HEK293 (cell line): ENCODE measurements around the gene MAU2.
A peak's percentile ranks its signal among the peaks of the same experiment; 100 is the strongest.

Experiments
- BCL11A ChIP-seq: fragments of 450-650 bp; formaldehyde crosslinking; IDR thresholded peaks from 2 replicates; pipeline ENCODE4 v1.5.1; 2016; ENCODE audit warnings: low read depth, missing biosample characterization, missing genetic modification characterization
- EGR2 ChIP-seq: fragments of 450-650 bp; formaldehyde crosslinking; IDR thresholded peaks from 2 replicates; pipeline ENCODE4 v1.5.1; 2016; ENCODE audit warnings: low read depth, missing biosample characterization, missing genetic modification characterization
- HOXD13 ChIP-seq: sonication (generic); formaldehyde crosslinking; IDR thresholded peaks from 2 replicates; pipeline ENCODE4 v1.8.0; 2022; ENCODE audit warnings: missing genetic modification reagents, borderline replicate concordance
- KLF8 ChIP-seq: fragments of 450-650 bp; formaldehyde crosslinking; IDR thresholded peaks from 2 replicates; pipeline ENCODE4 v1.5.1; 2016; ENCODE audit warnings: missing biosample characterization, missing genetic modification characterization
- PRDM6 ChIP-seq: fragments of 450-650 bp; formaldehyde crosslinking; IDR thresholded peaks from 2 replicates; pipeline ENCODE4 v1.5.1; 2017; ENCODE audit warnings: missing biosample characterization, missing genetic modification characterization
- SP2 ChIP-seq: fragments of 450-650 bp; formaldehyde crosslinking; IDR thresholded peaks from 2 replicates; pipeline ENCODE4 v1.5.1; 2016; ENCODE audit warnings: missing biosample characterization, missing genetic modification characterization
- SP7 ChIP-seq: fragments of 450-650 bp; formaldehyde crosslinking; IDR thresholded peaks from 2 replicates; pipeline ENCODE4 v1.5.1; 2016; ENCODE audit warnings: missing biosample characterization, missing genetic modification characterization
- WT1 ChIP-seq: fragments of 450-650 bp; formaldehyde crosslinking; IDR thresholded peaks from 2 replicates; pipeline ENCODE4 v1.5.1; 2016; ENCODE audit warnings: missing biosample characterization, missing genetic modification characterization
- YY2 ChIP-seq: fragments of 450-650 bp; formaldehyde crosslinking; IDR thresholded peaks from 2 replicates; pipeline ENCODE4 v1.5.1; 2016; ENCODE audit warnings: missing biosample characterization, missing genetic modification characterization
- ZBTB21 ChIP-seq: fragments of 450-650 bp; formaldehyde crosslinking; IDR thresholded peaks from 2 replicates; pipeline ENCODE4 v1.5.1; 2017; ENCODE audit warnings: missing biosample characterization, missing genetic modification characterization
- ZIC2 ChIP-seq: fragments of 450-650 bp; formaldehyde crosslinking; IDR thresholded peaks from 2 replicates; pipeline ENCODE4 v1.5.1; 2016; ENCODE audit warnings: missing biosample characterization, missing genetic modification characterization
- ZNF132 ChIP-seq: fragments of 450-650 bp; formaldehyde crosslinking; IDR thresholded peaks from 2 replicates; pipeline ENCODE4 v1.5.1; 2017; ENCODE audit warnings: missing biosample characterization, missing genetic modification characterization, borderline replicate concordance
- ZNF221 ChIP-seq: fragments of 450-650 bp; formaldehyde crosslinking; IDR thresholded peaks from 2 replicates; pipeline ENCODE4 v1.5.1; 2017; ENCODE audit warnings: missing biosample characterization, missing genetic modification characterization, borderline replicate concordance
- ZNF302 ChIP-seq: fragments of 450-650 bp; formaldehyde crosslinking; IDR thresholded peaks from 2 replicates; pipeline ENCODE4 v1.5.1; 2016; ENCODE audit warnings: missing biosample characterization, missing genetic modification characterization, low read depth
- ZNF341 ChIP-seq: fragments of 450-650 bp; formaldehyde crosslinking; IDR thresholded peaks from 2 replicates; pipeline ENCODE4; 2016; ENCODE audit warnings: low read depth, missing biosample characterization, missing genetic modification characterization
- ZNF433 ChIP-seq: fragments of 450-650 bp; formaldehyde crosslinking; IDR thresholded peaks from 2 replicates; pipeline ENCODE4 v1.5.1; 2016; ENCODE audit warnings: missing biosample characterization, missing genetic modification characterization, low read depth
- ZNF510 ChIP-seq: fragments of 450-650 bp; formaldehyde crosslinking; IDR thresholded peaks from 2 replicates; pipeline ENCODE4 v1.5.1; 2018; ENCODE audit warnings: mild to moderate bottlenecking, missing genetic modification characterization, missing biosample characterization; ENCODE audit not compliant: insufficient replicate concordance
- ZNF600 ChIP-seq: fragments of 450-650 bp; formaldehyde crosslinking; IDR thresholded peaks from 2 replicates; pipeline ENCODE4 v1.5.1; 2016; ENCODE audit warnings: missing biosample characterization, missing genetic modification characterization
- ZNF610 ChIP-seq: fragments of 450-650 bp; formaldehyde crosslinking; IDR thresholded peaks from 2 replicates; pipeline ENCODE4 v1.5.1; 2016; ENCODE audit warnings: missing biosample characterization, missing genetic modification characterization, borderline replicate concordance
- ZNF629 ChIP-seq: fragments of 450-650 bp; formaldehyde crosslinking; IDR thresholded peaks from 2 replicates; pipeline ENCODE4 v1.5.1; 2017; ENCODE audit warnings: missing biosample characterization, missing genetic modification characterization
- ZNF707 ChIP-seq: fragments of 450-650 bp; formaldehyde crosslinking; IDR thresholded peaks from 2 replicates; pipeline ENCODE4 v1.5.1; 2016; ENCODE audit warnings: missing biosample characterization, missing genetic modification characterization
- ZNF830 ChIP-seq: fragments of 450-650 bp; IDR thresholded peaks from 2 replicates; pipeline ENCODE4 v1.5.0; 2018; ENCODE audit warnings: missing biosample characterization, missing genetic modification characterization, low read depth, mild to moderate bottlenecking, moderate library complexity
- TF ChIP-seq, protein P1 (sequence below): fragments of 450-650 bp; formaldehyde crosslinking; IDR thresholded peaks from 2 replicates; pipeline ENCODE4 v1.5.1; 2016; ENCODE audit warnings: missing biosample characterization, missing genetic modification characterization
- TF ChIP-seq, protein P2 (sequence below): fragments of 450-650 bp; formaldehyde crosslinking; IDR thresholded peaks from 2 replicates; pipeline ENCODE4 v1.5.1; 2016; ENCODE audit warnings: missing biosample characterization, missing genetic modification characterization, borderline replicate concordance
- TF ChIP-seq, protein P3 (sequence below): fragments of 450-650 bp; formaldehyde crosslinking; IDR thresholded peaks from 2 replicates; pipeline ENCODE4 v1.5.1; 2016; ENCODE audit warnings: missing biosample characterization, missing genetic modification characterization
- TF ChIP-seq, protein P4 (sequence below): fragments of 450-650 bp; formaldehyde crosslinking; IDR thresholded peaks from 2 replicates; pipeline ENCODE4 v1.5.1; 2017; ENCODE audit warnings: missing biosample characterization, missing genetic modification characterization
- TF ChIP-seq, protein P5 (sequence below): fragments of 450-650 bp; formaldehyde crosslinking; IDR thresholded peaks from 2 replicates; pipeline ENCODE4 v1.5.1; 2016; ENCODE audit warnings: missing biosample characterization, missing genetic modification characterization

The MAU2 gene

DNA sequence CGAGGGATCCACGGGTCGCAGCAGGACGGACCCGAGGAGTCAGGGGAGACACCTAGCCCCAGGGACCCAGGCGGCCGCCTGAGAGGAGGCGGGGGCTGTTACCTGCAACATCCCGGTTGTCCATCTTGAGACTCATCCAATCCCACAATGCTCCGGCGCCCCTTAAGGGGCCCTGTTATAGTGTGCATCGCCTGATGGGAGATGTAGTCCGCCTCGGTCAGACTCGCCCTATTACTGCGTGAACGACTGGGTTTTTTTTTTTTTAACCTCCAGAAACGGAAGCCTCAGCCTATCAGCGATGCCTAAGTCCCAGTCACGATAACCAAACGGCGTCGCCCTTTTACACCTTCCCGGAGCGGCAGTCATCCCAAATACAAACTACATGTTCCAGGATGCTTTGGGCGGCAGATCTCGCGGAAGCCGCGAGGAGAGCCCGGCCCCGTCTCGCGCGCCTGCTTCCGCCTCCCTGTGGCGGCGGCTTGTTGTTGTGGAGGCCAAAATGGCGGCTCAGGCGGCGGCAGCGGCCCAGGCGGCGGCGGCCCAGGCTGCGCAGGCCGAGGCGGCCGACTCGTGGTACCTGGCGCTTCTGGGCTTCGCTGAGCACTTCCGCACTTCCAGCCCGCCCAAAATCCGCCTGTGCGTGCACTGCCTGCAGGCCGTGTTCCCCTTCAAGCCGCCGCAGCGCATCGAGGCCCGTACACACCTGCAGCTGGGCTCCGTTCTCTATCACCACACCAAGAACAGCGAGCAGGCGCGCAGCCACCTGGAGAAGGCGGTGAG lies at the start of gene MAU2, which contains the start of gene SUGP1 (continued):
- TF ChIP-seq, protein P1, sequence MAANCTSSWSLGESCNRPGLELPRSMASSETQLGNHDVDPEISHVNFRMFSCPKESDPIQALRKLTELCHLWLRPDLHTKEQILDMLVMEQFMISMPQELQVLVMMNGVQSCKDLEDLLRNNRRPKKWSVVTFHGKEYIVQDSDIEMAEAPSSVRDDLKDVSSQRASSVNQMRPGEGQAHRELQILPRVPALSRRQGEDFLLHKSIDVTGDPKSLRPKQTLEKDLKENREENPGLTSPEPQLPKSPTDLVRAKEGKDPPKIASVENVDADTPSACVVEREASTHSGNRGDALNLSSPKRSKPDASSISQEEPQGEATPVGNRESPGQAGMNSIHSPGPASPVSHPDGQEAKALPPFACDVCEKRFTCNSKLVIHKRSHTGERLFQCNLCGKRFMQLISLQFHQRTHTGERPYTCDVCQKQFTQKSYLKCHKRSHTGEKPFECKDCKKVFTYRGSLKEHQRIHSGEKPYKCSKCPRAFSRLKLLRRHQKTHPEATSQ (tag by site-specific recombination): 0 out of 2 replicates have a peak, but pooled peaks have one; percentile 45
- TF ChIP-seq ZIC2 (tag by site-specific recombination) (peak; percentile 28; the same call in 1 of the 2 replicates), PRDM6 (tag by site-specific recombination) (no peak), ZNF221 (tag by site-specific recombination) (no peak), WT1 (tag by site-specific recombination) (no peak), ZNF600 (tag by site-specific recombination) (0 out of 2 replicates have a peak, but pooled peaks have one; percentile 29), SP7 (tag by site-specific recombination) (0 out of 2 replicates have a peak, but pooled peaks have one; percentile 32), ZNF610 (no peak), ZNF707 (no peak), EGR2 (peak; percentile 26; the same call in 1 of the 2 replicates), ZBTB21 (tag by site-specific recombination) (peak; percentile 45; the same call in 1 of the 2 replicates), ZNF510 (tag by site-specific recombination) (no peak), YY2 (tag by site-specific recombination) (peak; percentile 89), ZNF629 (tag by site-specific recombination) (peak; percentile 43; the same call in 1 of the 2 replicates), ZNF302 (tag by site-specific recombination) (no peak), KLF8 (tag by site-specific recombination) (peak; percentile 51; the same call in 1 of the 2 replicates), ZNF830 (tag by site-specific recombination) (no peak), SP2 (tag by site-specific recombination) (peak; percentile 68), ZNF433 (tag by site-specific recombination) (no peak), BCL11A (no peak), ZNF341 (tag by site-specific recombination) (peak; percentile 69; the same call in 1 of the 2 replicates), HOXD13 (CRISPR knock-in tag) (peak; percentile 54; the same call in 1 of the 2 replicates), ZNF132 (tag by site-specific recombination) (no peak)
- TF ChIP-seq, protein P2, sequence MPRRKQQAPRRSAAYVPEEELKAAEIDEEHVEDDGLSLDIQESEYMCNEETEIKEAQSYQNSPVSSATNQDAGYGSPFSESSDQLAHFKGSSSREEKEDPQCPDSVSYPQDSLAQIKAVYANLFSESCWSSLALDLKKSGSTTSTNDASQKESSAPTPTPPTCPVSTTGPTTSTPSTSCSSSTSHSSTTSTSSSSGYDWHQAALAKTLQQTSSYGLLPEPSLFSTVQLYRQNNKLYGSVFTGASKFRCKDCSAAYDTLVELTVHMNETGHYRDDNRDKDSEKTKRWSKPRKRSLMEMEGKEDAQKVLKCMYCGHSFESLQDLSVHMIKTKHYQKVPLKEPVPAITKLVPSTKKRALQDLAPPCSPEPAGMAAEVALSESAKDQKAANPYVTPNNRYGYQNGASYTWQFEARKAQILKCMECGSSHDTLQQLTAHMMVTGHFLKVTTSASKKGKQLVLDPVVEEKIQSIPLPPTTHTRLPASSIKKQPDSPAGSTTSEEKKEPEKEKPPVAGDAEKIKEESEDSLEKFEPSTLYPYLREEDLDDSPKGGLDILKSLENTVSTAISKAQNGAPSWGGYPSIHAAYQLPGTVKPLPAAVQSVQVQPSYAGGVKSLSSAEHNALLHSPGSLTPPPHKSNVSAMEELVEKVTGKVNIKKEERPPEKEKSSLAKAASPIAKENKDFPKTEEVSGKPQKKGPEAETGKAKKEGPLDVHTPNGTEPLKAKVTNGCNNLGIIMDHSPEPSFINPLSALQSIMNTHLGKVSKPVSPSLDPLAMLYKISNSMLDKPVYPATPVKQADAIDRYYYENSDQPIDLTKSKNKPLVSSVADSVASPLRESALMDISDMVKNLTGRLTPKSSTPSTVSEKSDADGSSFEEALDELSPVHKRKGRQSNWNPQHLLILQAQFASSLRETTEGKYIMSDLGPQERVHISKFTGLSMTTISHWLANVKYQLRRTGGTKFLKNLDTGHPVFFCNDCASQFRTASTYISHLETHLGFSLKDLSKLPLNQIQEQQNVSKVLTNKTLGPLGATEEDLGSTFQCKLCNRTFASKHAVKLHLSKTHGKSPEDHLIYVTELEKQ (tag by site-specific recombination): no peak
- TF ChIP-seq, protein P3, sequence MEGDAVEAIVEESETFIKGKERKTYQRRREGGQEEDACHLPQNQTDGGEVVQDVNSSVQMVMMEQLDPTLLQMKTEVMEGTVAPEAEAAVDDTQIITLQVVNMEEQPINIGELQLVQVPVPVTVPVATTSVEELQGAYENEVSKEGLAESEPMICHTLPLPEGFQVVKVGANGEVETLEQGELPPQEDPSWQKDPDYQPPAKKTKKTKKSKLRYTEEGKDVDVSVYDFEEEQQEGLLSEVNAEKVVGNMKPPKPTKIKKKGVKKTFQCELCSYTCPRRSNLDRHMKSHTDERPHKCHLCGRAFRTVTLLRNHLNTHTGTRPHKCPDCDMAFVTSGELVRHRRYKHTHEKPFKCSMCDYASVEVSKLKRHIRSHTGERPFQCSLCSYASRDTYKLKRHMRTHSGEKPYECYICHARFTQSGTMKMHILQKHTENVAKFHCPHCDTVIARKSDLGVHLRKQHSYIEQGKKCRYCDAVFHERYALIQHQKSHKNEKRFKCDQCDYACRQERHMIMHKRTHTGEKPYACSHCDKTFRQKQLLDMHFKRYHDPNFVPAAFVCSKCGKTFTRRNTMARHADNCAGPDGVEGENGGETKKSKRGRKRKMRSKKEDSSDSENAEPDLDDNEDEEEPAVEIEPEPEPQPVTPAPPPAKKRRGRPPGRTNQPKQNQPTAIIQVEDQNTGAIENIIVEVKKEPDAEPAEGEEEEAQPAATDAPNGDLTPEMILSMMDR (tag by site-specific recombination): peak; percentile 37; the same call in 1 of the 2 replicates
- TF ChIP-seq, protein P4, sequence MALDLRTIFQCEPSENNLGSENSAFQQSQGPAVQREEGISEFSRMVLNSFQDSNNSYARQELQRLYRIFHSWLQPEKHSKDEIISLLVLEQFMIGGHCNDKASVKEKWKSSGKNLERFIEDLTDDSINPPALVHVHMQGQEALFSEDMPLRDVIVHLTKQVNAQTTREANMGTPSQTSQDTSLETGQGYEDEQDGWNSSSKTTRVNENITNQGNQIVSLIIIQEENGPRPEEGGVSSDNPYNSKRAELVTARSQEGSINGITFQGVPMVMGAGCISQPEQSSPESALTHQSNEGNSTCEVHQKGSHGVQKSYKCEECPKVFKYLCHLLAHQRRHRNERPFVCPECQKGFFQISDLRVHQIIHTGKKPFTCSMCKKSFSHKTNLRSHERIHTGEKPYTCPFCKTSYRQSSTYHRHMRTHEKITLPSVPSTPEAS (tag by site-specific recombination): no peak
- TF ChIP-seq, protein P5, sequence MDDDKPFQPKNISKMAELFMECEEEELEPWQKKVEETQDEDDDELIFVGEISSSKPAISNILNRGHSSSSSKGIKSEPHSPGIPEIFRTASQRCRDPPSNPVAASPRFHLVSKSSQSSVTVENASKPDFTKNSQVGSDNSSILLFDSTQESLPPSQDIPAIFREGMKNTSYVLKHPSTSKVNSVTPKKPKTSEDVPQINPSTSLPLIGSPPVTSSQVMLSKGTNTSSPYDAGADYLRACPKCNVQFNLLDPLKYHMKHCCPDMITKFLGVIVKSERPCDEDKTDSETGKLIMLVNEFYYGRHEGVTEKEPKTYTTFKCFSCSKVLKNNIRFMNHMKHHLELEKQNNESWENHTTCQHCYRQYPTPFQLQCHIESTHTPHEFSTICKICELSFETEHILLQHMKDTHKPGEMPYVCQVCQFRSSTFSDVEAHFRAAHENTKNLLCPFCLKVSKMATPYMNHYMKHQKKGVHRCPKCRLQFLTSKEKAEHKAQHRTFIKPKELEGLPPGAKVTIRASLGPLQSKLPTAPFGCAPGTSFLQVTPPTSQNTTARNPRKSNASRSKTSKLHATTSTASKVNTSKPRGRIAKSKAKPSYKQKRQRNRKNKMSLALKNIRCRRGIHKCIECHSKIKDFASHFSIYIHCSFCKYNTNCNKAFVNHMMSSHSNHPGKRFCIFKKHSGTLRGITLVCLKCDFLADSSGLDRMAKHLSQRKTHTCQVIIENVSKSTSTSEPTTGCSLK (tag by site-specific recombination): no peak
